Superior temporal gyrus (tissue), 1 donor: ENCODE data around the gene MGAT3.

ENCODE experiments used
- DNase-seq: peaks from one replicate; pipeline ENCODE4 v3.0.0-alpha.2; 2016; ENCODE audit errors: extremely low spot score

Gene MGAT3

GRCh38 chr22:39471381-39472141 lies 14.7 kb downstream of the MGAT3 start:
- DNase-seq = no peak

DNA sequence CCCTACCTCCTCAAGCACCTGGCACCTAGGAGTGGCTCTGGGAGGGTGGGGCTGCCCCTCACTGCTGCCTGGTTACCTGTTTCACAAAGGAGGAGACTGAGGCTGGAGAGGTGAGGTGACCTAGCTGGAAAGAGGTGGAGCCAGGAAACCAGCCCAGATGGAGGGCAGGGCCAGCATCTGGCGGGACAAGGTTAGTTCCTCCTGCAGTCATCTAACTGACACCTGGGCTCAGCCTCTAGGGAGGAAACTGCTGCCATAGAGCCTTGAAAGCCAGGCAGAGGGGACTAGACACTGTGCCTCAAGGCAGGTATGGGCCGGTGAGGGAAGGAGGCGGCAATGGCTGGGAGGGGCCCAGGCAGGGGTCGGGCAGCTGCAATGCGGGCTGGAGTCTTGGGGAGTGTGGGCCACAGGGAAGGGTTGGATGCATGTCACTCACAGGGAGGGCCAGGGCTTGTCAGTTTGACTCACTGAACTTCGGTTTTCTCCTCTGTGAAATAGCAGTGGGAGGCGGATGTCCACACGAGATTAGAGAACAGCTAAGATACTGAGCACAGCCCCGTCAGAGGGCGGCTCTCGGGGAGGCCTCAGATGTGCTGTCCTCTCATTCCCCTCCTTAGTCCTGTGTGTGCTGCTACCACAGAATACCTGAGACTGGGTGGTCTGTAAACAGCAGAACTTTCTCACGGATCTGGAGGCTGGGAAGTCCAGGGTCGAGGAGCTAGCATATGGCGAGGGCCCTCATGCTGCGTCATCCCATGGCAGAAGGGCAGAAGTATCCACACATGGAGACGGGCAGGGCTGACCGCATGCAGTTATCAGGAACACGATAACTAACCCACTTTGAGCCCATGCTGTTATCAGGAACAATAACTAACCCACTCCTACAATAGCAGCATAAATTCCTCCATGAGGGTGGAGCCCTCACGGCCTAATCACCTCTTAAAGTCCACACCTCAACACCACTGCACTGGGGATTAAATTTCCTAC lies 16.1 kb downstream of the MGAT3 start:
- DNase-seq = no peak

GRCh38 chr22:39473851-39474250 lies 17.0 kb downstream of the MGAT3 start:
- DNase-seq = no peak

DNA sequence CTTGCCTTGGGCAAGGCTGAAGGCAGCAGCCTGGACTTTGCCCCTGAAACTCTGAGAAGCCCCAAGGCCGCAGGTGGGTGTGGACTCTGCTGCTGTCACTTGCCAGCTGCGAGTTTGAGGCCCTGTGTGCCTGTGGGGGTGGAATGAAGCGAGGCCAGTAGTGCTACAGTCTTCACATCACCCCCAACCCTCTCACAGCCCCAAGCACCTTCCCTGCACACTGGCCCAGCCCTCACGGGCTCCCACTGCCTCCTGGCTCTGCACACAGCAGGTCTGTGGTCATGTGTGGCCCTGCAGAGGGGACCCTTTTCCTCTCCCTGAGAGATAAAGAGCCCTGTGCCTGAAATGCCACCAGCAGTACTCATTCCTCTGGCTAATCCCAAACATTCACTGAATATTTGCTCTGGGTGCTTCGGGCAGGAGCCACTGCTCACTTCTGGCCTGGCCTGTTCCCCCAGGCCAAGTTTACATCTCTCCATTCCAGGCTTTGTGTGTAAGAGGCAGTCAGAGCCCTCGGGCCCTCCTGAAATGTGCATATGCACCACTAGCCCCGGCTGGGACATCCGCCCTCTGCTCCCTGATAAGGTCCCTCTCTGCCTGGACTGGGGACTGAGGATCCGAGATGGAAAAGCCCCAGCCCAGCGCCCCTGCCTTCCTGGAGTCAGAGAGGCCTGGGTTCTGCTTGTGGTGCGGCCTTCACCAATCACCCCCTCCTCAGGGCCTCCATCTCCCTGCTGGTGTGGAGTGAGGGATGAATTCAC lies 17.7 kb downstream of the MGAT3 start:
- DNase-seq = no peak

GRCh38 chr22:39475337-39475736 lies 18.5 kb downstream of the MGAT3 start:
- no peak for DNase-seq

- DNase-seq = no peak
Measured at GRCh38 chr22:39475902-39476301, 19.1 kb downstream of the MGAT3 start.

- no peak for DNase-seq
Measured at GRCh38 chr22:39476664-39477063, 19.9 kb downstream of the MGAT3 start.

GRCh38 chr22:39477542-39477941 lies 20.7 kb downstream of the MGAT3 start:
- DNase-seq = peak; percentile 3

GRCh38 chr22:39478441-39478850 lies 21.6 kb downstream of the MGAT3 start:
- no peak for DNase-seq

- no peak for DNase-seq
Measured at GRCh38 chr22:39479254-39479653, 22.4 kb downstream of the MGAT3 start.

DNA sequence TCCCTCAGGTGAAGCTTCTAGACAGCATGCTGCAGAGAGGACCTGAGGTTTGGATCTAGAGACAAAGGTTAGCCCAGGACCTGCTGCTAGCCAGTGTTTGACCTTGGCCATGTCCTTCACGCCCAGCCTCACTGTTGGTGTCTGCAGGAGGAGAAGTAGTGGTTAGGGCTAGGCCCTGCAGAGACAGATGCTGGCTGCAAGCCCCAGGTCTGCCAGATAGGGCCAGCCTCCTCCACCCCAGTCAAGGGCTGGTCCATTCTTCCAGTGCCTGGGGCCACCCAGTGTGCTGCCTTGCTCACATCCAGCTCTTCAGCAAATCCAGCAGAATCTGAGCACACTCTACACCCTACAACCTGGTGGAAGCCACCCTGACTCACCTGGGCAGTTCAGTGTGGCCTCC lies 23.7 kb downstream of the MGAT3 start:
- DNase-seq = no peak

GRCh38 chr22:39481054-39481453 lies 24.2 kb downstream of the MGAT3 start:
- DNase-seq = peak; percentile 41

GRCh38 chr22:39481595-39481994 lies 24.8 kb downstream of the MGAT3 start:
- DNase-seq = peak; percentile 2

DNA sequence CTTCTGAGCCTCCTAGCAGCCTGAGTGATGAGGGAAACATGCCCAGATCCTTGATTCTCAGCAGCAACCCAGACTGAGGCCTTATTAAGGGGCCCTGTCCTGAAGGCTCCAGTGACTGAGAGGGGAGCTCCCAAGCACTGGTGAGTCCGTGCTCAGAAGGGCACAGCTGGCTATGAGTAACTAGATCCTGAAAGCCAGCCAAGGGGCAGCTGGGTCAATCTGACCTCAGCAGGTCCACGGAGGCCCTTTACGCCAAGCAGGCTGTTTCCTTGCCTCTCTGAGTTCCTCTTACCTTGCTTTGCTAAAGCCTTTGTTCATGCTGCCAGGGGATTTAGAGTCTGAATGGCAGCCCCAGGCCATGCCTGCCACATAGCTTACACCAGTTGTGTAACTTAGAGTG lies 26.0 kb downstream of the MGAT3 start:
- DNase-seq = peak; percentile 5

DNA sequence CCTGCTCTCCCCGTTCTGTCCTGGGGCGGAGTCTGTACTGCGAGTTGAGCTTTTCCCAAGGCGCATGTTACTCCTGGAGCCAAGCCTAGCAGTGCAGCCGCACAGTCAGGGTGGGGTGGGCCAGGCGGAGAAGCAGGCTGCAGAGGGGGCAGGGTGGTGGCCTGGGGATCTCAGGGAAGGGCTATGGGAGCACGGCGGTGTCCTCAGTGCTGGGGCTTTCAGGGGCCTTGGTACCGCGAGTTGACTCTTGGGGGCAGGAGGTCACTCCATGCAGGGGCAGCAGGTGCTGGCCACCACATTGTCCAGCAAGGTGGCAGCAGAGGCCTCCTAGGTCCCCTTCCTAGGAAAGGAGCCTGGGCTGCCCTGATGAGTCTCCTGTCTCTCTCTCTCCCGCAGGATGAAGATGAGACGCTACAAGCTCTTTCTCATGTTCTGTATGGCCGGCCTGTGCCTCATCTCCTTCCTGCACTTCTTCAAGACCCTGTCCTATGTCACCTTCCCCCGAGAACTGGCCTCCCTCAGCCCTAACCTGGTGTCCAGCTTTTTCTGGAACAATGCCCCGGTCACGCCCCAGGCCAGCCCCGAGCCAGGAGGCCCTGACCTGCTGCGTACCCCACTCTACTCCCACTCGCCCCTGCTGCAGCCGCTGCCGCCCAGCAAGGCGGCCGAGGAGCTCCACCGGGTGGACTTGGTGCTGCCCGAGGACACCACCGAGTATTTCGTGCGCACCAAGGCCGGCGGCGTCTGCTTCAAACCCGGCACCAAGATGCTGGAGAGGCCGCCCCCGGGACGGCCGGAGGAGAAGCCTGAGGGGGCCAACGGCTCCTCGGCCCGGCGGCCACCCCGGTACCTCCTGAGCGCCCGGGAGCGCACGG lies 30.4 kb downstream of the MGAT3 start:
- no peak for DNase-seq

DNA sequence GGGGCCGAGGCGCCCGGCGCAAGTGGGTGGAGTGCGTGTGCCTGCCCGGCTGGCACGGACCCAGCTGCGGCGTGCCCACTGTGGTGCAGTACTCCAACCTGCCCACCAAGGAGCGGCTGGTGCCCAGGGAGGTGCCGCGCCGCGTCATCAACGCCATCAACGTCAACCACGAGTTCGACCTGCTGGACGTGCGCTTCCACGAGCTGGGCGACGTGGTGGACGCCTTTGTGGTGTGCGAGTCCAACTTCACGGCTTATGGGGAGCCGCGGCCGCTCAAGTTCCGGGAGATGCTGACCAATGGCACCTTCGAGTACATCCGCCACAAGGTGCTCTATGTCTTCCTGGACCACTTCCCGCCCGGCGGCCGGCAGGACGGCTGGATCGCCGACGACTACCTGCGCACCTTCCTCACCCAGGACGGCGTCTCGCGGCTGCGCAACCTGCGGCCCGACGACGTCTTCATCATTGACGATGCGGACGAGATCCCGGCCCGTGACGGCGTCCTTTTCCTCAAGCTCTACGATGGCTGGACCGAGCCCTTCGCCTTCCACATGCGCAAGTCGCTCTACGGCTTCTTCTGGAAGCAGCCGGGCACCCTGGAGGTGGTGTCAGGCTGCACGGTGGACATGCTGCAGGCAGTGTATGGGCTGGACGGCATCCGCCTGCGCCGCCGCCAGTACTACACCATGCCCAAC lies 31.2 kb downstream of the MGAT3 start:
- DNase-seq = no peak

DNA sequence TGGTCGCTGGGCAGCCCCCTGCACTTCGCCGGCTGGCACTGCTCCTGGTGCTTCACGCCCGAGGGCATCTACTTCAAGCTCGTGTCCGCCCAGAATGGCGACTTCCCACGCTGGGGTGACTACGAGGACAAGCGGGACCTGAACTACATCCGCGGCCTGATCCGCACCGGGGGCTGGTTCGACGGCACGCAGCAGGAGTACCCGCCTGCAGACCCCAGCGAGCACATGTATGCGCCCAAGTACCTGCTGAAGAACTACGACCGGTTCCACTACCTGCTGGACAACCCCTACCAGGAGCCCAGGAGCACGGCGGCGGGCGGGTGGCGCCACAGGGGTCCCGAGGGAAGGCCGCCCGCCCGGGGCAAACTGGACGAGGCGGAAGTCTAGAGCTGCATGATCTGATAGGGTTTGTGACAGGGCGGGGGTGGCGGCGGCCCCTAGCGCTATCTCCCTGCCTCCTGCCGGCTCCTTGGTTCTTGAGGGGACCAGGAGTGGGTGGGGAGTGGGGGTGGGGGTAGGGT lies 31.8 kb downstream of the MGAT3 start:
- no peak for DNase-seq

DNA sequence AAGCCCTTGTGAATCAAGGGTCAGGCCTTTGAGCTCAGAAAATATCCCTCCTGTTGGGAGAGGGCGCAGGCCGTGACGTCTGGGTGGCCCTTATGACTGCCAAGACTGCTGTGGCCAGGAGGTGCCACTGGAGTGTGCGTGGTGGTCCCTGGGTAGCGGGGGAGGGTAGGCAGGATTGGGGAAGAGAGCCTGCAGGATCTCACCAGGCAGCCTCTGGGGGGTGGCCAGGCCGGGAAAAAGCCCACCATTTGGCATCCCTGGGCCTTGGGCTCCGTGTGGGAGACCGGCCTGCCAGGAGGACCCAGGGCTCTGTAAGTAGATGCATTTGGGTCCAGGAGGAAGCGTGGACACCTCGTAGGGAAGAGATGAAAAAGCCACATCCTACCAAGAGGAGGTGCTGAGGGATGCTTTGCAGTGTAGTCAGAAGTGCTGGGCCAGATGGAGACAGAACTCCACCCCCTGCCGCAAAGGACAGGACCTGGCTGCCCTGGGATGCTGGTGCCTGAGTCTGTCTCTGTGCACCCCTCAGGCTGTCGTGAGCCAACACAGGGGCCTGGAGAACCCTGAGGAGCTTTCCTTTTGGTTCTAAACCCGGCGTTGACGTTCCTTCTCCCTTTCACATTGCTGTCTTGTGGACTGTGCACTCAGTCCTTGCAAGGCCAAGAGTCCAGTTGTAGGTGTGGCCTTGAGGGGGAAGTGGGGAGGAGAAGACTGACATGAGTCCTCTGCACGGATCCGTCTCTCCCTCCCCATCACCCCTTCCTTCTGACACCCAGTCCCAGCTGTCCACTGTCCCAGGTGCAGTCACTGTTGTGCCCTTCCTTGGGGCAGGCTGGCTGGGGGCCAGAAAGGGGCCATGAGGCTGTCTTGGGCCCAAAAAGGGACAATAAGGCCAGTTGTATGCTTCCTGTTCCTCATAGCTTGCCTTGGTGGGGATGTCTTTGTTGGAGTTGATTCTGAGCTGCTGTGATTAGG lies 32.6 kb downstream of the MGAT3 start:
- DNase-seq = no peak
